ENCODE results near the gene SMIM33. TPM values are rescaled to one million over a fixed set of nuclear protein-coding genes. Genes with fewer than 3 reads are reported as not detected.

SMIM33 gene
- total and polyA plus RNA-seq, 8 donors = 0.13 to 0.87 (median 0.46) TPM; not detected in 5

DNA sequence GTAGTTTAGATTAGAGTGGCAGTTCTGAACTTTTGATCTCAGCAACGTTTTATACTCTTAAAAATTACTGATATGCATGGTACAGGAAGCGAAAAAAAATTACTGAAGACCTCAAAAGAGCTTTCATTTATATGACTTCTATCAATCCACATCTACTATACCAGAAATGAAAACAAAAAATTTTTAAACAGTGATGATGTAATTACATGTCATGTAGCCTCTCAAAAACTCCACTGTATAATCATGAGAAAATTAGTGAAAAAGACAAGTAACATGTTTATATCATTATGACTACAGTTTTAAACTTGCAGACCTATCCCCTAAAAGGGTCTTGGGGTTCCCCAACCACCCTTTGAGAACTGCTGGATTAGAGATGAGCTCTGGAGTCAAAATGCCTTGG, 40.8 kb upstream of the SMIM33 start:
- intact Hi-C loops (cut with DNase I; ENCODE audit: low total_unique reads) = no loop called here
- H3K4me3 ChIP-seq = no peak overlapping the region
- WGBS, 5 donors = 68 to 72% (median 68%) methylated on average over 2 of the region's 2 CpGs
- H3K9me3 ChIP-seq = no peaks in the 10 kb centered on the region
- H3K27me3 ChIP-seq = no peaks in the 10 kb centered on the region
- no peaks in the 10 kb centered on the region for H3K4me1 ChIP-seq
- no peak overlapping the region for H3K27ac ChIP-seq
- H3K36me3 ChIP-seq = peaks cover 3 to 85% (median 53%) of the 10 kb centered on the region in 4 donors
- no peak for DNase-seq
- TF ChIP-seq EP300 (IDR thresholded peaks at IDR 0.05) = no peak
- no peak for TF ChIP-seq POLR2AphosphoS5 (IDR thresholded peaks at IDR 0.05)
- no peak for TF ChIP-seq POLR2A (IDR thresholded peaks at IDR 0.05)
- TF ChIP-seq, protein P1, sequence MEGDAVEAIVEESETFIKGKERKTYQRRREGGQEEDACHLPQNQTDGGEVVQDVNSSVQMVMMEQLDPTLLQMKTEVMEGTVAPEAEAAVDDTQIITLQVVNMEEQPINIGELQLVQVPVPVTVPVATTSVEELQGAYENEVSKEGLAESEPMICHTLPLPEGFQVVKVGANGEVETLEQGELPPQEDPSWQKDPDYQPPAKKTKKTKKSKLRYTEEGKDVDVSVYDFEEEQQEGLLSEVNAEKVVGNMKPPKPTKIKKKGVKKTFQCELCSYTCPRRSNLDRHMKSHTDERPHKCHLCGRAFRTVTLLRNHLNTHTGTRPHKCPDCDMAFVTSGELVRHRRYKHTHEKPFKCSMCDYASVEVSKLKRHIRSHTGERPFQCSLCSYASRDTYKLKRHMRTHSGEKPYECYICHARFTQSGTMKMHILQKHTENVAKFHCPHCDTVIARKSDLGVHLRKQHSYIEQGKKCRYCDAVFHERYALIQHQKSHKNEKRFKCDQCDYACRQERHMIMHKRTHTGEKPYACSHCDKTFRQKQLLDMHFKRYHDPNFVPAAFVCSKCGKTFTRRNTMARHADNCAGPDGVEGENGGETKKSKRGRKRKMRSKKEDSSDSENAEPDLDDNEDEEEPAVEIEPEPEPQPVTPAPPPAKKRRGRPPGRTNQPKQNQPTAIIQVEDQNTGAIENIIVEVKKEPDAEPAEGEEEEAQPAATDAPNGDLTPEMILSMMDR (IDR thresholded peaks at IDR 0.05) = no peak

GRCh38 chr5:139431706-139432105, 39.1 kb upstream of the SMIM33 start:
- TF ChIP-seq EP300 (IDR thresholded peaks at IDR 0.05) (no peak), POLR2A (IDR thresholded peaks at IDR 0.05) (no peak), POLR2AphosphoS5 (IDR thresholded peaks at IDR 0.05) (no peak)
- TF ChIP-seq, protein P1 (IDR thresholded peaks at IDR 0.05) = no peak
- H3K27me3 ChIP-seq = no peaks in the 10 kb centered on the region
- WGBS, 5 donors = 46 to 78% (median 58%) methylated on average over 1 of the region's 1 CpG
- no peak overlapping the region for H3K4me3 ChIP-seq
- DNase-seq = no peak
- no peak overlapping the region for H3K27ac ChIP-seq
- H3K36me3 ChIP-seq = peaks cover 2 to 71% (median 39%) of the 10 kb centered on the region in 4 donors
- intact Hi-C loops (cut with DNase I; ENCODE audit: low total_unique reads) = no loop called here
- H3K9me3 ChIP-seq = no peaks in the 10 kb centered on the region
- no peaks in the 10 kb centered on the region for H3K4me1 ChIP-seq

- no peaks in the 10 kb centered on the region for H3K9me3 ChIP-seq
- intact Hi-C loops (cut with DNase I; ENCODE audit: low total_unique reads) = no loop called here
- TF ChIP-seq, protein P1 (IDR thresholded peaks at IDR 0.05) = no peak
- TF ChIP-seq EP300 (IDR thresholded peaks at IDR 0.05) (no peak), POLR2AphosphoS5 (IDR thresholded peaks at IDR 0.05) (no peak), POLR2A (IDR thresholded peaks at IDR 0.05) (no peak)
- peaks cover 0 to 44% (median 21%) of the 10 kb centered on the region in 4 donors for H3K36me3 ChIP-seq
- H3K27me3 ChIP-seq = no peaks in the 10 kb centered on the region
- H3K4me1 ChIP-seq = peaks cover 4 to 17% (median 14%) of the 10 kb centered on the region in 4 donors
- no peak for DNase-seq
- H3K27ac ChIP-seq = no peak overlapping the region
- WGBS, 5 donors = 93 to 97% (median 96%) methylated on average over 3 of the region's 3 CpGs
- H3K4me3 ChIP-seq = no peak overlapping the region
Observed at GRCh38 chr5:139435676-139436075, 35.1 kb upstream of the SMIM33 start.

GRCh38 chr5:139438707-139439012, 32.1 kb upstream of the SMIM33 start:
- no peak for DNase-seq
- H3K9me3 ChIP-seq = no peaks in the 10 kb centered on the region
- H3K4me1 ChIP-seq = peaks cover 4 to 17% (median 14%) of the 10 kb centered on the region in 4 donors
- H3K4me3 ChIP-seq = peak overlapping the region; percentile 68 to 85 (median 78)
- H3K27me3 ChIP-seq = no peaks in the 10 kb centered on the region
- H3K36me3 ChIP-seq = peaks cover 0 to 23% (median 8%) of the 10 kb centered on the region in 4 donors
- H3K27ac ChIP-seq = peak overlapping the region; percentile 20 to 98 (median 96)
- 21 to 29% (median 24%) methylated on average over 8 of the region's 8 CpGs for WGBS, 5 donors
- intact Hi-C loops (cut with DNase I; ENCODE audit: low total_unique reads) = no loop called here
- no peak for TF ChIP-seq POLR2A (IDR thresholded peaks at IDR 0.05)
- no peak for TF ChIP-seq POLR2AphosphoS5 (IDR thresholded peaks at IDR 0.05)
- TF ChIP-seq, protein P1 (IDR thresholded peaks at IDR 0.05) = no peak
- no peak for TF ChIP-seq EP300 (IDR thresholded peaks at IDR 0.05)
